ENCODE measurements around the gene PBX4.

- TF ChIP-seq GATA3 (IDR thresholded peaks at IDR 0.05; ENCODE audit: low read depth, low read length) (no peak), GATA2 (IDR thresholded peaks at IDR 0.05; ENCODE audit: low read depth, low read length) (no peak)
These were observed 24.9 kb upstream of the PBX4 start, which contains the start of gene GMIP for GRCh38 chr19:19643158-19644053.

All from SH-SY5Y (cell line).